ENCODE results near the gene CYP2W1.

Gene CYP2W1

GRCh38 chr7:1015196-1016121, 32.5 kb downstream of the CYP2W1 start:
- no peak for DNase-seq (ENCODE audit: low read depth in 2 of 2)

GRCh38 chr7:1016577-1017531, 33.9 kb downstream of the CYP2W1 start:
- no peak for DNase-seq (ENCODE audit: low read depth in 2 of 2)

- DNase-seq (ENCODE audit: low read depth in 2 of 2) = no peak
Measured at GRCh38 chr7:1017586-1018333, 34.8 kb downstream of the CYP2W1 start.

- DNase-seq (ENCODE audit: low read depth in 2 of 2) = no peak
Measured at GRCh38 chr7:1018334-1018695, 35.3 kb downstream of the CYP2W1 start.

GRCh38 chr7:1019255-1019785, 36.3 kb downstream of the CYP2W1 start:
- DNase-seq (ENCODE audit: low read depth in 2 of 2) = no peak

- no peak for DNase-seq (ENCODE audit: low read depth in 2 of 2)
Measured at GRCh38 chr7:1019789-1020610, 37.0 kb downstream of the CYP2W1 start.

- no peak for DNase-seq (ENCODE audit: low read depth in 2 of 2)
Measured at GRCh38 chr7:1020849-1021251, 37.9 kb downstream of the CYP2W1 start.

GRCh38 chr7:1021366-1021765, 38.4 kb downstream of the CYP2W1 start:
- no peak for DNase-seq (ENCODE audit: low read depth in 2 of 2)

GRCh38 chr7:1021931-1022330, 39.0 kb downstream of the CYP2W1 start:
- DNase-seq (ENCODE audit: low read depth in 2 of 2) = no peak

- DNase-seq (ENCODE audit: low read depth in 2 of 2) = no peak
Measured at GRCh38 chr7:1022356-1022755, 39.4 kb downstream of the CYP2W1 start.

GRCh38 chr7:1022801-1023465, 40.0 kb downstream of the CYP2W1 start:
- no peak for DNase-seq (ENCODE audit: low read depth in 2 of 2)

- DNase-seq (ENCODE audit: low read depth in 2 of 2) = no peak
Measured at GRCh38 chr7:1024331-1024841, 41.4 kb downstream of the CYP2W1 start.

- no peak for DNase-seq (ENCODE audit: low read depth in 2 of 2)
Measured at GRCh38 chr7:1024876-1025742, 42.1 kb downstream of the CYP2W1 start.

GRCh38 chr7:1025743-1026581, 43.0 kb downstream of the CYP2W1 start:
- no peak for DNase-seq (ENCODE audit: low read depth in 2 of 2)

- DNase-seq (ENCODE audit: low read depth in 2 of 2) = no peak
Measured at GRCh38 chr7:1026721-1027161, 43.8 kb downstream of the CYP2W1 start.

- DNase-seq (ENCODE audit: low read depth in 2 of 2) = no peak
Measured at GRCh38 chr7:1027242-1028043, 44.5 kb downstream of the CYP2W1 start.

Data from fibroblast of skin of left quadriceps (primary cell).